Mesendoderm (in vitro differentiated cells): Measurements from ENCODE around the gene FAM13B. TPM values are rescaled to one million over a fixed set of nuclear protein-coding genes. Genes with fewer than 3 reads are reported as not detected.

ENCODE experiments used
- DNase-seq: peaks from one replicate; pipeline ENCODE4 v3.0.0; 2013
- H2AK5ac ChIP-seq: 2 replicates; pipeline ENCODE4 v1.6.1; 2013; ENCODE audit warnings: low read length, inconsistent platforms
- H2BK120ac ChIP-seq: 2 replicates; pipeline ENCODE4 v1.6.1; 2013; ENCODE audit warnings: low read depth, mild to moderate bottlenecking, low read length, moderate library complexity, mixed read lengths
- H2BK15ac ChIP-seq: replicated peaks from 2 replicates; pipeline ENCODE4 v1.6.1; 2013; ENCODE audit warnings: low read depth, mild to moderate bottlenecking, moderate library complexity
- H2BK5ac ChIP-seq: 2 replicates; pipeline ENCODE4 v1.6.1; 2013; ENCODE audit warnings: low read length, inconsistent platforms
- H3K18ac ChIP-seq: 2 replicates; pipeline ENCODE4 v1.6.1; 2013; ENCODE audit warnings: mild to moderate bottlenecking, low read length, mixed read lengths
- H3K23ac ChIP-seq: one replicate; pipeline ENCODE4 v1.6.1; 2013; ENCODE audit warnings: low read length
- H3K27ac ChIP-seq: 2 replicates; pipeline ENCODE4 v1.5.1; 2013; ENCODE audit warnings: low read depth, mild to moderate bottlenecking, inconsistent platforms, low read length, moderate library complexity
- H3K27me3 ChIP-seq: 2 replicates; pipeline ENCODE4 v1.6.1; 2013; ENCODE audit warnings: low read length, control low read depth, mild to moderate bottlenecking, inconsistent platforms; ENCODE audit not compliant: insufficient read depth, poor library complexity
- H3K36me3 ChIP-seq: 2 replicates; pipeline ENCODE4 v1.6.1; 2013; ENCODE audit warnings: low read length, inconsistent platforms; ENCODE audit not compliant: control insufficient read depth, insufficient read depth
- H3K4ac ChIP-seq: one replicate; pipeline ENCODE4 v1.6.1; 2013; ENCODE audit warnings: low read depth, mild to moderate bottlenecking, low read length, moderate library complexity
- H3K4me1 ChIP-seq: 2 replicates; pipeline ENCODE4 v1.6.1; 2013; ENCODE audit warnings: low read depth, low read length, inconsistent platforms; ENCODE audit not compliant: control insufficient read depth
- H3K4me2 ChIP-seq: 2 replicates; pipeline ENCODE4 v1.6.1; 2013; ENCODE audit warnings: low read length
- H3K4me3 ChIP-seq: 2 replicates; pipeline ENCODE4 v1.5.1; 2013; ENCODE audit warnings: mild to moderate bottlenecking, low read length
- H3K56ac ChIP-seq: one replicate; pipeline ENCODE4 v1.6.1; 2013; ENCODE audit warnings: low read length
- H3K79me1 ChIP-seq: 2 replicates; pipeline ENCODE4 v1.6.1; 2013; ENCODE audit warnings: low read length, inconsistent platforms
- H3K79me2 ChIP-seq: 2 replicates; pipeline ENCODE4 v1.6.1; 2013; ENCODE audit warnings: mild to moderate bottlenecking, low read length; ENCODE audit not compliant: control insufficient read depth, insufficient read depth
- H3K9ac ChIP-seq: 2 replicates; pipeline ENCODE4 v1.6.1; 2013; ENCODE audit warnings: low read length, inconsistent platforms
- H4K5ac ChIP-seq: one replicate; pipeline ENCODE4 v1.6.1; 2013; ENCODE audit warnings: low read length
- H4K8ac ChIP-seq: one replicate; pipeline ENCODE4 v1.6.1; 2013; ENCODE audit warnings: low read depth, mild to moderate bottlenecking, control low read depth, low read length, moderate library complexity
- WGBS: extraction: QIAGEN DNeasy Blood & Tissue Kit; methylation state at CpG from one replicate; pipeline ENCODE4 v1.1.7; 2013; ENCODE audit warnings: low lambda C conversion rate, missing lambda C conversion rate; ENCODE audit not compliant: insufficient coverage; ENCODE audit errors: extremely low coverage; 5-methylcytosine and 5-hydroxymethylcytosine counted together
- small RNA-seq: library from polyadenylated mRNA; stranded (forward); fragments of <200 nt; extraction: miRNeasy Mini kit (QIAGEN cat#:217004); gene quantifications from one replicate; pipeline ENCODE3, GENCODE V24; 2013; ENCODE audit not compliant: insufficient read depth

The FAM13B gene

GRCh38 chr5:137888466-137888862 lies 144.4 kb downstream of the FAM13B start:
- no peak overlapping the region for H4K8ac ChIP-seq
- H4K5ac ChIP-seq, result no peak overlapping the region
- H3K27me3 ChIP-seq, result no peaks in the 10 kb centered on the region
- H3K23ac ChIP-seq, result no peak overlapping the region
- no peak overlapping the region for H2BK5ac ChIP-seq
- no peaks in the 10 kb centered on the region for H3K36me3 ChIP-seq
- no peak overlapping the region for H3K4me2 ChIP-seq
- no peak overlapping the region for H3K56ac ChIP-seq
- H3K18ac ChIP-seq, result no peak overlapping the region
- no peaks in the 10 kb centered on the region for H3K79me1 ChIP-seq
- H3K27ac ChIP-seq, result no peak overlapping the region
- H2BK15ac ChIP-seq, result no peak overlapping the region
- no peaks in the 10 kb centered on the region for H3K79me2 ChIP-seq
- no peak overlapping the region for H3K4me3 ChIP-seq
- H3K9ac ChIP-seq, result no peak overlapping the region
- H2BK120ac ChIP-seq, result no peak overlapping the region
- WGBS, result no CpG with 5 or more reads among the region's 7 CpGs
- no peaks in the 10 kb centered on the region for H3K4me1 ChIP-seq
- no peak for DNase-seq
- no peak overlapping the region for H2AK5ac ChIP-seq
- no peak overlapping the region for H3K4ac ChIP-seq

Small RNAs within 50 kb of the gene (small RNA-seq; reads per million reads assigned to genes)
- gene RNU6-1148P, result not detected
